ENCODE data around the gene PCGF3.

DNA sequence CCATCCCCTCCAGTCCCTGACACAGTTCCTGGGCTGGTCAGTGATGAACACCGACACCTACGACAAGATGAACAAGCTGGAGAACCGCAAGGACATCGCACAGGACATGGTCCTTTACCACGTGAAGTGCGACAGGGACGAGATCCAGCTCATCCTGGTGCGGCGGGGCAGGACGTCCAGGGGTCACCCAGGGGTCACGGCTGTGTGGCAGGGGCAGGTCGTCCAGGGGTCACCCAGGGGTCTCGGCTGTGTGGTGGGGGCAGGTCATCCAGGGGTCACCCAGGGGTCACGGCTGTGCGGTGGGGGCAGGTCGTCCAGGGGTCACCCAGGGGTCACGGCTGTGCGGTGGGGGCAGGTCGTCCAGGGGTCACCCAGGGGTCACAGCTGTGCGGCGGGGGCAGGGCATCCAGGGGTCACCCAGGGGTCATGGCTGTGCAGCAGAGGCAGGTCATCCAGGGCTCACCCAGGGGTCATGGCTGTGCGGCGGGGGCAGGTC lies 48.2 kb upstream of the PCGF3 start:
- no peak for TF ChIP-seq EZH2 (IDR thresholded peaks at IDR 0.05; ENCODE audit: insufficient read depth, poor library complexity, severe bottlenecking)
- TF ChIP-seq EZH2phosphoT487 (IDR thresholded peaks at IDR 0.05; ENCODE audit: insufficient read depth, low read depth): no peak

All from GM23248 (cell line).